GM10266 (cell line): ENCODE measurements around the gene GADL1.

Source experiments
- DNase-seq: peaks from one replicate; pipeline ENCODE4 v3.0.0; 2012; ENCODE audit errors: extremely low spot score
- CTCF ChIP-seq: IDR thresholded peaks from 2 replicates; pipeline ENCODE4 v1.5.1; 2012; ENCODE audit warnings: mild to moderate bottlenecking, low read depth; ENCODE audit not compliant: control insufficient read depth, insufficient read depth; ENCODE audit errors: missing control alignments

The GADL1 gene

DNA sequence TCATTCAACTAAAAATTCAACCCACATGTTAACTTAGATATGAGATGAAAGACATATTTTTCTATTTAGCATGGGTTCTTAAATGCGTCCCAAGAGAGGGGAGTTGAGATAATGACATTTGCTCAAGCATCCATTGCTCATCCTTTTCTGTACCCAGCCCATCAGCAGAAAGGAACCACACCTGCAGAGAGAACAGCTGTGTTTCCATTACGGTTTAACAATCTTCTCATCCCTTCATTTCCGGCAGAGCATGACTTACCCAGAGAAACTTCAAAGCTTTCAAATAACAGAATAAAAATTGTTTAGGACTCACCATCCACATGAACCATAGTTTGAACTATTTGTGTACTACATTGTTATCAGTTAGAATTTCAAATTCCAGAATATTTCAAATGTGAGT, 174.9 kb downstream of the GADL1 start:
- TF ChIP-seq CTCF = no peak

DNA sequence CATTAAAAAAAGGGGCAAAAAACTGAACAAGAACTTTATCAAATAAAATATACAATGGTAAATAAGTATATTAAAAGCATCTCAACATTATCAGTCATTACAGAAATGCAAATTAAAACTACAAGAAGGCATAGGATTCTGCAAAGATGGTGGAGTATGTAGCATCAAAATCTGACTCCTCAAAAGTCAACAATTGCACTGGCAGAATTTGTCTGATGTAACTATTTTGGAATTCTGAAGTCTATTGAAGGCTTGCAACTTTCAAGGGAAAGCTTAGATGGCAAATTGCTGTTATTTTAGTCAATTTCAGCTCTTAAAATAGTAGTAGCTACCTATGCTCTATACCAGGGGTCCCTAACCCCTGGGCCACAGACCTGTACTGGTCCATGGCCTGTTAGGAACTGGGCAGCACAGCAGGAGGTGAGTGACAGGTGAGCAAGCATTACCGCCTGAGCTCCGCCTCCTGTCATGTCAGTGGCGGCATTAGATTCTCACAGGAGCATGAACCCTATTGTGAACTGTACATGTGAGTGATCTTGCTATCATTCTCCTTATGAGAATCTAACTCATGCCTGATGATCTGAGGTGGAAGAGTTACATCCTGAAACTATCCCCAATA, 180.5 kb downstream of the GADL1 start:
- no peak for TF ChIP-seq CTCF
- DNase-seq = no peak

More for the DNA sequence above, 174.9 kb downstream of the GADL1 start:
- no peak for DNase-seq

- no peak for TF ChIP-seq CTCF
- DNase-seq = no peak
Measured at GRCh38 chr3:30712991-30713390, 181.5 kb downstream of the GADL1 start.

DNA sequence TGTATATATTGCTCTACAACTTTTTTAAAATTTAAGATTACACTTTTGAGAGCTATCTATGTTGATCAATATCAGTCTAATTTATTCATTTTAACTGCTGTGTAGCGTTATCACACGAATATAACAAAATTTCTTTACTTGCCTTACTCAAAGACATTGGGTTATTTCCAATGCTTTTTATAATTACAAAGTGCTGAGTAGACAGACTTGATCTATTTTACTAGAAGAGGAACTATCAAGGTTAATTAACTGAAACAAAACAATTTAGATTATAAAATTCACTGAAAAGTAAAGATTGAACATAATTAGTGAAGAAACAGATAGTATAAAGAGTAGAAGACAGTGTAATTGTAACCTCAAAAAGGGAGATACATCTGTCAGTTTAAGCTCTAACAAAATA, 182.6 kb downstream of the GADL1 start:
- no peak for DNase-seq
- no peak for TF ChIP-seq CTCF

DNA sequence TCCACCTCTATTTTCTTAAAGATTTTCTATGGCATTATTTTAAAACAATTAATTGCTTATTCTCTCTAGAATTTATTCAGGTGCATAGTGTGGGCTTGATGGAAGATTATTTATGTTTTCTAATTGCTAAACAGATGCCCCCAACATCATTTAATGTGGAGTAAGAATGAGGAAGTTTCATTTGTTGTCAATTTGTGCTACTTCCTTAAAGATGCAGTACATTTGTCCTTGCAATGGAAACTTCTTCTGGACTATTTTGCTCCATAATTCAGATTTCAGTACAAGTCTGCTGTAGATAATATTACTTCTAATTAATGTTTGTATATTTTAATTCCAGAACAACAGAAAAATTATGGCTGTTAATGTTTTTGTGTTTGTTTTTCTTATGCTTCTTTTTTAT, 183.3 kb downstream of the GADL1 start:
- no peak for TF ChIP-seq CTCF

DNA sequence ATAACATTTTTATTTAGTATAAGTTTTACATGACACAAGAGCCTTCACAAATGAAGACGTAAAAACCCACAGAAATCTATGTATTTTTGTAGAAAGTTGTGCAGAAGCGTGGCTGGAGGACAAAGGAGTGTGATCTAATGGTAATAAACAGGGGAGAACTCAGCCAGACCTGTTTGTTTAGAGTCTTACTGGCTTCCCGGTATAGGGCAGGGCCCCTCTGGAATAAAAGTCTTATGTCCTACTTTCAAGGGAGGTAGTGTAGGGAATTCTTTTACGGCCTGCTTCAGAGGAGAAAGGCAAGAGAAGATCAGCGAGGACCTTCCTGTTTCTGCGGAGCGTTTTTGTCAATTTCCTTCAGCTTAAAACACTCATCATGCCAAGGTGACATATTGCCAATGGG, 184.4 kb downstream of the GADL1 start:
- no peak for TF ChIP-seq CTCF
- DNase-seq = no peak

More for the DNA sequence above, 183.3 kb downstream of the GADL1 start:
- DNase-seq = no peak

- no peak for DNase-seq
- TF ChIP-seq CTCF = no peak
Measured at GRCh38 chr3:30708472-30708871, 186.0 kb downstream of the GADL1 start.
